ENCODE measurements around the gene EID3. TPM values are rescaled to one million over a fixed set of nuclear protein-coding genes. Genes with fewer than 3 reads are reported as not detected.

The EID3 gene
- polyA plus RNA-seq, 2 of the 4 experiments (the other 2 are of a cell fraction): 6.8 to 12.2 TPM

- DNase-seq (ENCODE audit: low read depth in 1 of 2, low spot score in 1 of 2): no peak
- TF ChIP-seq HDAC2 (IDR thresholded peaks at IDR 0.05): no peak
- peak; percentile 12; the same call in 1 of the 2 replicates for TF ChIP-seq RARB (CRISPR knock-in tag; IDR thresholded peaks at IDR 0.05)
- TF ChIP-seq FOSB (CRISPR knock-in tag; IDR thresholded peaks at IDR 0.05): peak; percentile 91
- no peak for TF ChIP-seq MAFK (IDR thresholded peaks at IDR 0.05; ENCODE audit: partially characterized antibody)
- no peak for TF ChIP-seq KDM1A (IDR thresholded peaks at IDR 0.05; ENCODE audit: low read depth)
- no peak for TF ChIP-seq HEYL (CRISPR knock-in tag; IDR thresholded peaks at IDR 0.05)
- peak; percentile 97 for TF ChIP-seq POLR2AphosphoS2 (conservative IDR thresholded peaks at IDR 0.05; ENCODE audit: low read length)
- TF ChIP-seq RAD21 (conservative IDR thresholded peaks at IDR 0.05 in 1 of 2, IDR thresholded peaks at IDR 0.05 in 1 of 2): no peak
- TF ChIP-seq HOXA7 (CRISPR knock-in tag; IDR thresholded peaks at IDR 0.05): peak; percentile 86
- TF ChIP-seq CBX8 (IDR thresholded peaks at IDR 0.05): no peak
- peak; percentile 92 for TF ChIP-seq HMGXB4 (CRISPR knock-in tag; IDR thresholded peaks at IDR 0.05; ENCODE audit: borderline replicate concordance)
- no peak for TF ChIP-seq ZFP36 (IDR thresholded peaks at IDR 0.05; ENCODE audit: borderline replicate concordance, partially characterized antibody)
- TF ChIP-seq CBX2 (IDR thresholded peaks at IDR 0.05; ENCODE audit: borderline replicate concordance, low read depth): no peak
- TF ChIP-seq TP53 (CRISPR knock-in tag; IDR thresholded peaks at IDR 0.05): peak; percentile 92
- TF ChIP-seq MAZ (IDR thresholded peaks at IDR 0.05; ENCODE audit: borderline replicate concordance, low read depth, low read length): no peak
- no peak for TF ChIP-seq BHLHE40 (IDR thresholded peaks at IDR 0.05; ENCODE audit: low read depth, low read length)
- no peak for TF ChIP-seq RFX5 (IDR thresholded peaks at IDR 0.05)
- TF ChIP-seq TFCP2L1 (CRISPR knock-in tag; IDR thresholded peaks at IDR 0.05): peak; percentile 46; the same call in 1 of the 2 replicates
- no peak for TF ChIP-seq ELK1 (IDR thresholded peaks at IDR 0.05; ENCODE audit: low read depth, low read length)
- TF ChIP-seq POLR2A (IDR thresholded peaks at IDR 0.05; ENCODE audit: low read length): no peak
- TF ChIP-seq HOXB5 (CRISPR knock-in tag; IDR thresholded peaks at IDR 0.05): peak; percentile 24; the same call in 1 of the 2 replicates
- no peak for TF ChIP-seq SMC3 (IDR thresholded peaks at IDR 0.05)
- Histone ChIP-seq H3K9me3 (no peaks in the 10 kb centered on the region), H3K4me3 (no peak overlapping the region; the same call in 2 of the 3 replicates), H3K4me2 (peak overlapping the region; percentile 97), H3K27ac (peak overlapping the region in 1 of 2 experiments; percentile 45; a peak in 1 of 6 replicates), H3K4me1 (peaks cover 91% of the 10 kb centered on the region)
- FAIRE-seq: no peak
- POLR2A ChIA-PET: interaction anchor here (0.8 kb wide), 1 partner anchor 390 kb away, joined by 3 read pairs; no protein-coding TSS in a partner anchor
- CTCF ChIA-PET: interaction anchor here (0.7 kb wide), 1 partner anchor 350 kb away, joined by 3 read pairs; no protein-coding TSS in a partner anchor
- peak; percentile 3 to 8; a peak in 2 of 6 replicates for ATAC-seq
- WGBS (ENCODE audit: missing lambda C conversion rate): 71% methylated on average over 1 of the region's 1 CpG
These were observed 16.5 kb downstream of the EID3 start for GRCh38 chr12:104319918-104320626.

- no peak for ATAC-seq
- FAIRE-seq: peak; percentile 49
- Histone ChIP-seq H3K4me3 (no peak overlapping the region), H3K4me1 (peaks cover 91% of the 10 kb centered on the region), H3K4me2 (peak overlapping the region; percentile 97), H3K27ac (no peak overlapping the region), H3K9me3 (no peaks in the 10 kb centered on the region)
- no peak for DNase-seq (ENCODE audit: low read depth in 1 of 2, low spot score in 1 of 2)
- POLR2A ChIA-PET: interaction anchor here (0.8 kb wide), 1 partner anchor 391 kb away, joined by 3 read pairs; no protein-coding TSS in a partner anchor
- no peak for TF ChIP-seq EP300 (IDR thresholded peaks at IDR 0.05)
- peak; percentile 63; the same call in 1 of the 2 replicates for TF ChIP-seq FOSB (CRISPR knock-in tag; IDR thresholded peaks at IDR 0.05)
- peak; percentile 45; the same call in 1 of the 2 replicates for TF ChIP-seq HOXA7 (CRISPR knock-in tag; IDR thresholded peaks at IDR 0.05)
- TF ChIP-seq RNF2 (IDR thresholded peaks at IDR 0.05; ENCODE audit: borderline replicate concordance, low read depth): no peak
- TF ChIP-seq SREBF2 (IDR thresholded peaks at IDR 0.05): no peak
- peak; percentile 49; the same call in 1 of the 2 replicates for TF ChIP-seq TFCP2L1 (CRISPR knock-in tag; IDR thresholded peaks at IDR 0.05)
- no peak for TF ChIP-seq JUN (IDR thresholded peaks at IDR 0.05)
- CTCF ChIA-PET: interaction anchor here (0.7 kb wide), 1 partner anchor 349 kb away, joined by 3 read pairs; no protein-coding TSS in a partner anchor
These were observed 17.1 kb downstream of the EID3 start for GRCh38 chr12:104320627-104321024.
